GM19455 (cell line): Measurements from ENCODE around the gene MAML2.

ENCODE experiments used
- ATAC-seq: cut with Tn5 transposase; IDR thresholded peaks from one replicate; pipeline ENCODE4 v1.9.1; 2021; ENCODE audit not compliant: unreplicated experiment

MAML2 gene

DNA sequence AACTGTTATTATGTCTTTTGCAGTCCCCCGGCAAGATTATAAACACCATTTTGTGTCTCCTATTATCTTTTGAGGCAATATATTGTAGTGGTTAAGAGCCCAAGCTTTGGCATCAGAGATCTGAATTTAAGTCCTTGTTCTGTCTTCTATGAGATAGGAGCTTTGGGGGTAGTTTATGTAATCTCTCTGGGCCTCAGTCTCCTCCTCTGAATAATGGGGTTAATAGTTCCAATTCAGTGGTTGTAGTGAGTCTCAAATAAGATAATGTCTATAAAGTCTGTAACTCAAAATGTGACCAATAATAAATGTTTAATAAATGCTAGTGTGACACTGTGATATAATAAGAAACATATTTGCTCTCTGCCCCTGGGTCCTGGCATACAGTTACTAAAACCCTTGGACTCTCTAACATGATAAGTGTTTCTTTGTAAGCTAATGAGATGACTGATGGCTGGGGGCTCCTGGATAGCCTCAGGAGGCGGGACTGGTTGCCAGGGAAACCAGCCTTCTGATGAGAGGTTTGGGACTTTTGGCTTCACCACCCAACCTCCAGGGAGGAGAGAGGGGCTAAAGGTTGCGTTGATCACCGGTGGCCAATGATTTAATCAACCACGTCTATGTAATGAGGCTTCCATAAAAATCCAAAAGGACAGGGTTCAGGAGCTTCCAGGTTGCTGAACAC, 235.7 kb downstream of the MAML2 start:
- no peak for ATAC-seq

DNA sequence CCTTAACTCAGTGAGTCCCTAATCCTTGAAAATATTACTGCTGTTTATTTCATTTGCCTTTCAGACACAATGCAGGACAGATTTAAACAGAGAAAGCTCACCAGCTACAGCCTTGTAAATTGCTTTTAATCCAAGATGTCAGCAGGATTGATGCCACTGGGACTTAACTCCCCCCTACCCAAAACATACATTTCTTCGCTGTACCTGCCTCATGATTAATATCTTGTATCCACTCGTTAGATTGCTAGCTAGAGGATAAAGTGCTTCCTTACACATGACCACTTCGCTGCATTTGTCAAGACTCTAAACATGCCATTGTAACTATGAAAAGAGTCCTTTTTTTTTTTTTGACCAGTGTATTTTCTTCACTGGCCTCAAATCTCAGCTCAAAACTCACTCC, 236.3 kb downstream of the MAML2 start:
- ATAC-seq: no peak

DNA sequence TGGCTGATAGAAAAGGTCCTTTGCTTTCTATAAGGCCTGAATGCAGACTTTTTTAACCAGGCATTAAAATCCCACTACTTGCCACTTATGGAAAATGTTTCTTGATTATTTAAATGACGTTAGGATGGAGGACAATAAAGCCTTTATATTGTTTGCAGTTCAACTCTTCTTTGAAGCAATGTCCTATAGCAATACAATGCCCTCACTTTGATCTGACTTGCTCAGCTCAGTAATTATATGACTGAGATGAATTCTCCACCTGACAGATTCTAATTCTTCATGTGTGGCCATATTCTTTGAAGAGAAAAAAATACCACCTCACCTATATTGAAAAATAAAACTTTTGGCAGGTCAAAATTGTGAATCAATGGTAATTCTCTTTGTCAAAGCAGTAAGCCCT, 237.1 kb downstream of the MAML2 start:
- no peak for ATAC-seq

DNA sequence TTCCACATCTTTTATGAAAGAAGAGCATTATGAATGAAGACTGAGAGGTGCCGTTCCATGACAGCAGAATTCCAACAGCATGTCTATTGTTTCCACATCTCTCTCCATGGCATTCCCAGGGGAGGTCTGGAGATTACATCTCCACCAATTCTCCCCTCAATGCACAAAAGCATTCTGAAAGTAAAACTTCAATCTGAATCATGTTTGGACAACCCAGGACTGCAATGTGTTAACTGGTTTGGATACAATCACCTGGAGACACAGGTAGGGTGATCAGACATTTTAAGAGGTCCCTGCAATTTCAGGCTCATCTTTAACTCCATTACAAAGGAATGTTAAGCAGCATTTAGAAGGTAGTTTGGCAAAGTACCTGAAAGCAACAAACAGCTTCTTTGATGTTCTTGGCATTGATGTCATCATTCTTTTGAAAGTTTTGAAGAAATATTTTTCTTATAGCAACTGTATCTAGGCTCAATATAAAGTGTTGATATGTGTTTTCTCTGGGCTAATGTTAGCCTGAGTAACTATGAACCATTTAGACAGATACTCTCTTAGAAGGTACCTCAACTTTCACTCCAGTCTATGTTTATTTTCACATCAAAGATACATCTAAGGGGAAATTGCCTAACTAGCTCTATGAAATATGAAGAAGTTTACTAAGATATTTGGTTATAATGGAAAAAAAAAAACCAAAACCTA, 237.6 kb downstream of the MAML2 start:
- ATAC-seq: no peak

DNA sequence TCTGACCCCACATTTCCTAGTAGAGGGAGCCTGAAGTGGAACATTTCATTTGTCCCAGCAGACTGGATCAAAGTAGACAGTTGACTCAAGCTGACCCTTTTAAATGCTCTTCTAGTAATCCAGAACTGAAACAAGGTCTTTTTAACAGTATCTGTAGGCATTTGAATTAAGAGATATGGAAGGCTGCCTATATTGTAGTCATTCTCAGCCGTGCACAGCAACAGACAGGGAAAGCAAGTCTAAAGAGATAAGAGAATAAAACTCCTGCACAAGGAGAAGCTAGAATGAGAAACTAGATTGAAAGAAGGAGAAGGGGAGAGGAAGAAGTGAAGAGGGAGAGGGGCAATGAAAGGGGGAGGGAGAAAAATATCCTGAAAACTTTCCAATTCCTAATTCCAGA, 238.5 kb downstream of the MAML2 start:
- no peak for ATAC-seq

DNA sequence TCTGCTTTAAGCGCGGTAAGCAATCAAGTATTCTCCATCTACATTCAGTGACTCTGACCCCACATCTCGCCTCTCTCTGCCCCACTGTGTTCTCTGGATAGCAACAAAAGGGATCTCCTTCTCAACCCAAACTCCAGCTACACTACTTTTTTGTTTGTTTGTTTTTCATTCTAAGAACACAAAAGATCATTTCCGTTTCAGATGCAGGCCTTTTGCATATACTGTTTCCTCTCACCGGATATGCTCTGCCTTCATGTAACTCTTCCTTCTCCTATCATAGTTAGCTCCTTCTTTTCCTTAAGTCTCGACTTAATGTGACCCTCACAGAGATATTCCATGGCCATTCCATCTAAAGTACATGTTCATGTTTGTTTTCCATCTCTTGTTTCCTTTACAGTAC, 239.3 kb downstream of the MAML2 start:
- ATAC-seq: no peak

DNA sequence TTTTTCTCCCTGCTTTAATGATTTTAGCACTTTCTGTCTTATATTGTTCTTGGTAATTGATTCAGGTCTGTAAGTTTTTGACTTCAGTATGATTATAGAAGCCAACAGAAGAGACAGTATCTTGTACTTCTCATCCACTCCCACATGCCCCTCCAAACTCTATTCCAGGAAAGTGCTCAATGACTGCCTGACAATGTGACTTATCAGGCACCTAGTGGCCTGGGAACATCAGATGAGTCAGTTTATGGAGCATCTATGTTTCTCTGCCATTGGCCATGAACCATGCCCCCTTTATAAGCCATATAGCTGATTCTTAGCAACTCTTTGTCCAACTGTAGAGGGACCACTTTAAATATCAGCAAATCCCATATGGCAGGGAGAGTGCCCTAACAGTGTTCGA, 239.9 kb downstream of the MAML2 start:
- no peak for ATAC-seq

DNA sequence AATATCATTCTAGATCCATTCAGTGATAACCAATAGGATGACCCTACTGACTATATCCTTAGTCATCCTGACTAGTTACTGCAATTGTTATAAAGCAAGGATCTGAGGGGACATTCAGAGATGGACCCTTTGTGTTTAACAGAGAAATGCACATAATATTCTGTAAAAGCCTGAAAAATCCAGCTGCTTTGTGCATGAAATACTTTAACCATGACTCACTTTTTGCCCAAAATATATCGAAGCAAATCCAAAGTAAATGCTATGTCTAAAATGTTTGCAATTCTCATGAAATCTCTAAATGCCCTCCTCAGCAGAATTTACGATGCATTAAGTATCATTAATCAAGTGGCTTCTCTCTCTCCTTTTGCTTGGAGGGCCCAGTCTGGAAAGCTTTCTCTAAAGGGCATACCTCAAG, 240.3 kb downstream of the MAML2 start:
- ATAC-seq: no peak

DNA sequence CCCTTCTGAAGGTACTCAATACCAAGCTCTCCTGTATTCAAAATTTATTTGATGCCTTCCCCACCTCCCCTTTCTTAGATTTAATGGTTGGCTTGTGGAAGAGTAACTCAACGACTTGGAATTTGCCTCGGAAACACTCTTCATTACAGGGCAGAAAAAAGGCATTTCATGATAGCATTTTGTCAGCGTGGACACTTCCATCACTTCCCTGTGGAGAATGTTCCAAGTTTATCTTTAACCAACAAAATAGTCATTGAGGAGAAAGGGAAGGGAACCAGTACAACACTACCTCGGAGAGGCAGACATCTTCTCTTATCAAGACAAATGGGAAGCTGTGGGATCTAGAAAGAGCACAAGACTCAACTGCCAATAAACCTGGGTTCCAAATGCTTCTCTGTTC, 241.8 kb downstream of the MAML2 start:
- ATAC-seq: no peak

DNA sequence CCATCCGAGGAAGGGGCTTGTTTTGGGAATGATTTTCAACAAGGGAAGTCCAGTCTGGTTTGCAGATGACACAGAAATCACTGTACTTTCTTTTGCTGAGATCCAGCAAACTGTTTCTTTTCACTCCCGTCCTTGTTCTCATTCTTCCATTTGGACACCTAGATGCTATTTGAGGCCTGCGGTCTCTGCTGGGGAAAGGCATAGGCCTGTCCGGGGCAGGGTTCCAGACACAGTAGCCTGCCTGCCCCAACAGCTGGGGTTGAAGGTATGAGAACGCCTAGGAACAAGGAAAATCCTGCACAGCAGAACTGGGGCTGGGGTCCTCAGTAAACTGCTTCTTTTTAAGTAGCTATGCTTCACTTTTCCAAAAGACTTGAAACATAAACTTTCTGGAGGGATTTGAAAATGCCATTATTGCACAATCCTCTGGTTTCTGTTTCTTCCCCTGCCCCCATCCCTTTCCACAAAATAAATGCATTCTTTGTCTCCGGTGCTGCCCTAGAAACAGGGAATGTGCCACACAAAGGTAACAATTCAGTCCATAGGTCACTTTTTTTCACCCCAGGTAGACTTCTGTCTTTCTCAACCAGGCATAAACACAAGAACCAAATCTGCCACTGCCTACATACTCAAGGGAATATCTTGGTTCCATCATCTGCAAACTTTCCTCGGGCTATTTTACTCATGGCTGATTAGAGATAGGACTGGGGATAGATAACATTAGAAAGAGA, 244.3 kb downstream of the MAML2 start:
- ATAC-seq: no peak

DNA sequence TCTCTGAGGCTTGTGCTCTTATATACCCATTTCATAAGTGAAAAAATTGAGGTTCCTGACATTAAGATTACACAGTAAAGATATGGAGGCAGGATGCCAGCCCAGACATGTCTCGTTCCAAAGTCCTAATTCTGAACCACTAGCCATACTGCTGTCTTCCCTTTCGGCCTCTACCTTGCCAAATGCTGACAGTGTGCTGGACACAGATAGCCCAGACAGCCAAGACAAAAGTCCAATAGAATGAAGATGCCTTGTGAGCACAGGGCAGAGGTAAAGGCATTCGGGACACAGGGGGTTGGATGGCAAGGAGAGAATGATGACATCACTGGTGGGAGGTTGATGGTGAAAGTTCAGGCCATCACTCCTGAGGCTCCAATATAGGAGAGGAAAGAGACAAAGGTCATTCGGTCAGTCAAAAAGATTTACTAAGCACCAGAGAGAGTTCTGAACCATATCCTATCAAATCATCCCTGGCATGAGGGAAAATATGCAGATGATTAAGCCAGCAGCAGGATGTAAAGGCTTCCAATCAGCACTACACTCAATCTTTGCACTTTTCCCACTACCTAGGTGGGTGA, 245.1 kb downstream of the MAML2 start:
- ATAC-seq: no peak

DNA sequence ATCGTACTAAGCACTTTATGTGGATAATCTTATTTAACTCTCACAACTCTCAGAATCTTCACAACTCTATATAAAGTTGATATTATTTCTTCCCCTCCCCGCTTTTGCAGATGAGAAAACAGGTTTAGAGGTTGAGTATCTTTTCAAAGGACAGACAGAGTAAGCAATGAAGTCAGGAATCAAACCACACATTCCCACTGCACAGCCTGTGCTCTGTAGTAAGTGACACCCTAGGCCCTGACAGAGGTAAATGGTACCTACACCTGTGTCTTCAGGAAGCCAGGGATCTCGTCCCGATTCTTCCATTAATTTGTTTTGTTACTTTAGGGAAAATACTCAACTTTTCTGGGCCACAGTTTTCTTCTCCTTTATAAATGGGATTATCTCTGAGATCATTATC, 246.6 kb downstream of the MAML2 start:
- ATAC-seq: no peak

DNA sequence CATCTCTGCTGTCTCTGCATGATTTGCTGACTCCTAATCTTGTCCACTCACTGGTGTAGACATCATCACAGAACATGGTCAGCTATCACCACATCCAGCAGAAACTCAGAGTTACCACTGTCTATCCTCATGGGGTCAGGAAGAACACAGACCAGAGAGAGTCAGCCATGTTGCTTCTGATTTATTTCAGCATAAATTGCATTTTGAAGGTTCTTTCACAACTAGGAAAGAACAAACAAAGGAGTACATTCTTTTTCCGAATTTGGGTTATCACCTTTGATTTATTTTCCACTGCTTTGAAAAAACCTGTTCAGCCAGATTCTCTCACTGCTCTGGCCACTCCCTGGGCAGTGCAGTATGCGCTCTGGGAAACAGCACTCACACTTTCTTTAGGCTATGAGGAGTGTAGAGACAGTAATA, 247.1 kb downstream of the MAML2 start:
- no peak for ATAC-seq

DNA sequence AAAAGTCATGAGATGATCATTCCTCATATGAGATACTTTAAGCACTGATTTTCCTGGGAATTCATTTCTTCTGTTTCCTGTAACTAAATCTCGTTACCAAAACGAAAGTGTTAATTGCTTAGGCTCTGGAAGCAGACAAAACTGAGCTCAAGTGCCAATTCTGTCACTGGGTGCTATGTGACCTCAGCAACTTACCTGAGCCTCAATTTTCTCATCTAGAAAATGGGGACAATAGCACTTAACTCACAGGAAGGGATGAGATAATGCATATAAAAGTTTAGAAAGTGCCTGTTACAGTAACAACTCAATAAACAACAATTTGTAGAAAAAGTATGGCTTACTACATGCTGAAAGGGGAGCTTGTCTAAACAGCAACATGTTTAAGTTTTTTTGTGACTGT, 248.8 kb downstream of the MAML2 start:
- no peak for ATAC-seq

DNA sequence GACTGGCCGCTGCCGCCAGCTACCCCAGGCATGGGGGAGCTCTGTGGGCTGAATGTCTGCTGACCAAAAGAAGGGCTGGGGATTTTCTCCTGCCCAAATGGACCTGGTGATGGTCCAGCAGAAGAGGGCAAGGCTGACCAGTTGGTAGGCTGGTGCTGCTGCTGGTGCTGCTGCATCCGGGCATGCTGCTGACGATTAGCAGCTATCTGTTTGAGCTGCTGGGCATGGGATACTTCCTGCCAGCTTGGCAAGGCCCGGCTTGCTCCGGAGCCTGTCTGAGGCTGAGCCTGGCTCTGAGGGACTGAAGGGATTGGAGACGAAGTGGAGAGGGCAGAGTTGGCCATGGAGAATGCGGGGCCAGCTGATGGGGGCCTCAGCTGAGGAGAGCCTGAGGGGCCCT, 250.5 kb downstream of the MAML2 start:
- no peak for ATAC-seq

DNA sequence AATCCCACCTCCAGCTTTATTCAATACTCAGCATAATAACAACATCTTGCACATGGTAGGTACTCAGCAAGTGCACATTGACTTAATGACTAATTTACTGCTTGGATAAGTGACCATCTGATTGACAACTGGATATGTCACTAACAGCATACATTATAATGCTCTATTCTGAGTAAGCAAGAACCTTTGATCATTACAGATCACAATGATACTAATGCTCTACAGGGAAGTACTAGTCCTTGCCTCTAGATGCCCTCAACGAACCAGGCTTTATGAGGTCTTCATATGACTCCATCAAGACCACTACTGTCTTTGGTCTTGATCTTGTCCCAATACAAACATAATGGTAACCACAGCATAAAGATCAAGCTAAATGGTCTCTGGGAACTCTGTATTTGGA, 251.5 kb downstream of the MAML2 start:
- ATAC-seq: no peak

DNA sequence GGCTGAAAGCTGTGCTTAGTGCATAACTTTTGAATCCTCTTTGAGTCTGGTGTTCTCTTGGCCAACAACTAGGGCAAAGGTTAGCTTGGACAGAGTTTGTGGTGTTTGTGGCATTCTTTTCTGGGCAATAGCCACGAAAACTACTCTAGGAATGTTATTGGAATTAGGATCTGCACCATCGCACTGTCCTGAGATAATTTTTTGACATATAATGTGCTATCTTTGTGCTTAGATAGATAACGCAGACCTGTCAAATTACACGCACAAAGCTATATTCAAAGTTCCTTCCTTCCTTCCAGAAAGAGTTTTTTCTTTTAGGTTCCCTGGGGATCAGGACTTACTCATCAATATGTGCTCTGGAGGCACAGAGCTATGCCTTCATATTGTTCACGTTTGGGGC, 252.3 kb downstream of the MAML2 start:
- ATAC-seq: no peak

DNA sequence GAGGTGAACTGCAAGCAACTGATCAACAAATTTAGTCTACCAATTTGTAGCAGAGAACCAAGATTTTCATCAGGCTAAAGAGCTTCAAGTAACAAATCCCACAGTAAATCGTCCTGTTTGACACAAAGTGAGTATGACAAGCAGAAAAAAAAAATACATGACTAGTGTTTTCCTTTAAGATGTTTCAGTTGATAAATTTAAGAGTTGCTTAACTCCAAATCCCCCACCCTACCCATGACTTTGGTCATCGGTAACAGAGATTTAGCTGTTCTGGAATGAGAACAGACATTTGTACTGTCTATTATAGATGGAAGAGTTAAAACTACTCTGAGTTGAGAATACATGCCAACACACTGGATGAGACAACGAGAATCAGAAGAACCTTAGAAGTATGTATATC, 254.1 kb downstream of the MAML2 start:
- no peak for ATAC-seq

DNA sequence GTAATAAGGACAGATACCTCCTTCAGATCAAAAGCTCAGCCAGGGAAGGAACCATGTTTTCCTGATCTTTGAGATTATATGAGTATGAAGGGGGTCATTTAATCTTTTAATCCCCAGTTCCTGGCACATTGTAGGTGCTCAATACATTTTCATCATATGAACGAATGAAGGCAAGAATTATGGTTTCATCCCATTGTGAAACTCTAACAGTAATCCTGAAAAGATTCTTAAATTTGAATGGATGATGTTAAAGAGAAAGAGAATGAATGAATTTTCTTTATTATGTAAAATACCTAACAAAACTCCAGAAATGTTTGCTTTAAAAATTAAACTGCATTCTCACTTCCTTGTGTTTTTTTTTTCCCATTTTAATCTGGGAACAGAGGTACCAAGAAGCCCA, 256.9 kb downstream of the MAML2 start:
- ATAC-seq: no peak

DNA sequence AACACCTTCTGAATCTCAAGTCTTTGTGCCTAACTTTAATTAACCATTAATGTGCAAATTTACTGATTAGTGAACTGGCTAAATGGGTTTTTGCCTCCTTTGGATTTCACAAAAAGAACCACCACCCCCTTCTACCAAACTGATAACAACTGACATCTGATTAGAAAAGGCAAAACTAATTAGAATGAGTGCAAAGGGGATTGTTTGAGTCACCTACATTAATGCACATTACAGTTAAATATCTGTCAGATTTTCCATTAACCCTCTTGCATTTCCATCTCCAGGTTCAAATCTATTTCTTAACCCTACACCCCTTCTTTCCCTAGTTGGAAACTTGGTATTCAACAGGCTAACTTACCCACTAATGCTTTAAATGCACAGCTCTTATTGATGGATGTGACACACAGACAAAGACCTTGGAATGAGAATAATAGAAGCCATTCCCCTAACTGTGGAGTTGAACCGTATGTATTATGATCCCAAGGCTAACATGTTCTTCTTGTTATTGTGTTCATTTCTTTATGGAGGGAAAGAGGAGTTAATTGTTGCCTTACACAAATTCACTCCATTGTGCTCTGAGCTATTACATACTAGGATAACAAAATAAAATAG, 257.6 kb downstream of the MAML2 start:
- ATAC-seq: no peak

DNA sequence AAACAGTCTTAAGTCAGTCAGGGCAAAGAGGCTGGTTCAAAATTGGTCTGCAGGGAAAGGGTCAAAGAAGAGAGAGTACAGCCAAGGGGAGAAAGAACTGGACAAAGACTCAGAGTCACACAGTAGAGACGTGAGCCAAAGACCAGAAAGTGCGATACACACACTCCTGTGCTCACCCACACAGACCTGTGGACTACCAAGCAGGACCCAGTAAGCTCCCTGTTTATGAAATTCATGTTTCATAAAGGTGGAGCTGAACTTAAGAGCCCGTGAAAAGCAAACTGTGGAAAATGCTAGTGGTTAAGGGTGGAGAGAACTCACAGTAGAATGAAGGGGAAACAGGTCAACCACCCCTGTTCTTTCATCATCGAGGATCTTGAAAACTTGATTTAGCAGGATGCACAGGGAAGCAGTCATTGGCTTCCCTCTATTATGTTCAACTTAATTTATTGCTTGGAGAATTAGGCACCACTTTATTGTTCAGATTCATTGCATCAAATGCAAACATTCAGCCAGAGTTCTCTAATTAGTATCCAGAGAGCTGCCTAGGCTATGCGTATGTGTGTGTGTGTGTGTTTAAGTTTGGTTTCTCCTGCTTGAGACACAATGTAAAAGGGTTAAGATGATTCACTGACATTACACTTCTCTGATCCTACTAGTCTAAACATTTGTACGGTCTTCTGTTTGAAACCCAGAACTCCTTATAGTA, 258.2 kb downstream of the MAML2 start:
- ATAC-seq: no peak
